NCI-H2196 treated with DMSO at 0.1 percent for 48 hours (cell line): Measurements from ENCODE around the gene COX5A.

Experiments
- DNase-seq: peaks from one replicate; lab custom pipeline; 2025; ENCODE audit not compliant: unreplicated experiment; lab: John Stamatoyannopoulos, UW

Gene COX5A

DNA sequence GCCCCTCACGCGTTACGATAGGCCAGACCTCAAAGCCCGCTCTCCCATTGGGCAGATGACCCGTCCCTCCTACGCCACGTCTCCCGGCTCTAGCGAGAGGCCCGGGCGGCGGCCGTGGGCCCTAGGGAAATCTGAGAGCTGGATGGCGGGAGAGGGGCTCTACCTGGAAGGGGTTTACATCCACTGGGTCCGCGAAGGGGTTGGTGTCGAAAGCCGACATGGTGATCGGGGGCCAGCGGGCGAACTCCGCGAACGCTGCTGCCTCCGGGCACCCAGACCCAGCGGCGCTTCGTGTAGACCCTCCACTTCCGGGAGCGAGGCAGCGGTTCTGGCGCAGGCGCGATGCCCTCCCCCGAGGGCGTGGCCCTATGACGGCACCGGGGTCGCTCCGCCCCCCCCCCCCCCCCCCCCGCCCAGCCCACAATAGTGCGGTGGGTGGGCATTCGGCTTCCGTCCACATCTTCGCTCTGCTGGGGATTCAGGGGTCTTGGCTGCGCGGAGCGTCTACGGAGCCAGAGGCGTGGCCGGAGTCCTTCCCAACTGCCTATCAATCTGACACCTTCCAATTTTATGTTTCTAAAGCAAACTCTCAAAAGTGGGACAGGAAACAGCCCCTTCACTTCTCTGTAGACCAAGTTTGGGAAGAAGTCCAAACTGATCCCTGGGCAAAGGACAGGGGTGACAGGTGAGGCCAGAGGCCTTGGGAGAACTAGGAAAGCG, 64.7 kb downstream of the COX5A start, which contains the start of gene SCAMP2:
TSS of gene SCAMP2 (minus strand) at position 330 of the 720 bp plus-strand sequence. CDS start at position 220, 110 bp downstream.
- peak; percentile 57 for DNase-seq

DNA sequence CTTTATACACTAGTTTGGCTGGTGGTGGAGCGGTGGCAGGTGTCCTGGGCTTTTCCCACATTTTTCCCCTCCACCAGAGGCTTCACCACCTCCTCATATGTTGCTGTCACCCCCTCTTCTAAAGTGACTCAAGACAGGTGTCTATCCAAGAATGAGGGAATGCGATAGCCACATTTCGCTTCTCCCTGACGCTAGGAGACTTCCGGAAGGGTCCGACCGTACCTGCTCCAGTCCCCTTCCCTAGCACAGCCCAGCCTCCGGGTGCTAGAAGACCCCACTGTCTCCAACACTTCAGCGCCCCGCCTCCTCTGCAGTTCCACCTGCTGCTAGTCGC, 65.2 kb downstream of the COX5A start:
- no peak for DNase-seq

DNA sequence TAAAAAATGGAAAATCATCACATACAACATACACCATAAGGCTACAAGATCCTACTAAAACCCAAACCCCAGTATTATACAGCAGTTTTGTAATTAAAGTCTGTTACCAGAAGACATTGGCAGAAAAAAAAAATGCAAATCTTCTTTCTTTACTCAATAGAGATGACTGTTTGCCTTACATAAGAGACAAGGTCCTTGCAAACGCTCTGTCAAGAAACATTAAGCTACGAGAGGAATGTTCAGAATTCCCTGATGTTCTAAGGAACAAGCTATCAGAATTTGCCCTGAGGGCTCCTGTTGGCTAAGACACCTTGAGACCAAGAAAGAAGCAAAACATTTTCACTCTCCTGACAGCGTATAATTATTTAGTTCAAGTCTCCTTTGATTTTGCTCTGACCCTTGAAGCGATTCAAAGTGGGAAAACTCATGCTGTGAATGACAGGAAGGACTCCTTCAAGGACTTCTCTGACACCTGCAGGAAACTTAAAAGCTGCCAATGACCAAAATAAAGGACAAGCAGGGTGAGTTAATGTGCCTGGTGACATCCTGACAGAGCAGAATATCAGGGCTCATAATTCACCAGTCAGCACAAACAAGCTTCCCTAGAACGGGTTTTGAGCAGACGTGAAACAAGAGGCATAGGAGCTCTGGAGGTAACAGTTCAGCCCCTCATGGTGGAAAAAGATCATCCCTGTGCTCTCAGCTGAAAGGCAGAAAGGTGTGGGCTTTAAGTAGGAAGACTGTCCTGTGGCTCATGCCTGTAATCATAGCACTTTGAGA, 67.2 kb downstream of the COX5A start:
- DNase-seq: no peak
